ENCODE results near the gene PRCP. TPM values are rescaled to one million over a fixed set of nuclear protein-coding genes. Genes with fewer than 3 reads are reported as not detected.

The PRCP gene
- total RNA-seq, 1 experiment from 2014 or later = 57.0 TPM

- no peak overlapping the region for H3K4me3 ChIP-seq (ENCODE audit: low read depth in 2 of 2, low read length in 2 of 2)
- H3K27ac ChIP-seq (ENCODE audit: low read length) = no peak overlapping the region
- H3K9me3 ChIP-seq (ENCODE audit: control insufficient read depth, insufficient read depth, low read depth, low read length) = no peaks in the 10 kb centered on the region
- ChIA-PET CTCF (interaction anchor here (0.6 to 0.7 kb wide), 2 partner anchors 23 to 99 kb away, joined by 3 to 5 read pairs; no protein-coding TSS in a partner anchor), POLR2A (no interaction called here)
- TF ChIP-seq TCF7L2 (IDR thresholded peaks at IDR 0.05; ENCODE audit: low read depth, low read length) (no peak), SIN3A (IDR thresholded peaks at IDR 0.05; ENCODE audit: borderline replicate concordance, insufficient read depth, low read depth, low read length) (no peak), REST (IDR thresholded peaks at IDR 0.05; ENCODE audit: insufficient read depth in 1 of 2, low read depth in 2 of 2, low read length in 1 of 2) (no peak), CTCF (IDR thresholded peaks at IDR 0.05) (no peak), POLR2AphosphoS5 (IDR thresholded peaks at IDR 0.05; ENCODE audit: low read depth, low read length) (no peak)
- no peaks in the 10 kb centered on the region for H3K27me3 ChIP-seq (ENCODE audit: control insufficient read depth, insufficient read depth, low read length)
- no peak for ATAC-seq
- H3K4me1 ChIP-seq (ENCODE audit: control insufficient read depth, insufficient read depth, low read length) = peaks cover 21% of the 10 kb centered on the region
- BruUV-seq (replicated peaks) = no TSS peak
- DNase-seq (ENCODE audit: low read depth, low spot score) = no peak
- in situ Hi-C loops (cut with HindIII; ENCODE audit: low pct_unique_long_range_greater_than_20kb, low sequenced_read_pairs) = no loop called here
- no peaks in the 10 kb centered on the region for H3K36me3 ChIP-seq (ENCODE audit: control insufficient read depth, insufficient read depth, low read length)
- intact Hi-C loops (cut with micrococcal nuclease; ENCODE audit: unreplicated experiment) = loop anchor here (5.0 kb wide), 1 partner anchor 951 kb away; no protein-coding TSS in a partner anchor
Observed at GRCh38 chr11:82865841-82866240, 34.4 kb downstream of the PRCP start.

GRCh38 chr11:82864268-82864667, 36.0 kb downstream of the PRCP start:
- Histone ChIP-seq H3K27me3 (ENCODE audit: control insufficient read depth, insufficient read depth, low read length) (no peaks in the 10 kb centered on the region), H3K4me1 (ENCODE audit: control insufficient read depth, insufficient read depth, low read length) (peaks cover 31% of the 10 kb centered on the region), H3K4me3 (ENCODE audit: low read depth in 2 of 2, low read length in 2 of 2) (no peak overlapping the region), H3K36me3 (ENCODE audit: control insufficient read depth, insufficient read depth, low read length) (no peaks in the 10 kb centered on the region), H3K9me3 (ENCODE audit: control insufficient read depth, insufficient read depth, low read depth, low read length) (no peaks in the 10 kb centered on the region), H3K27ac (ENCODE audit: low read length) (peak overlapping the region; percentile 24; the same call in 1 of the 2 replicates)
- peak; percentile 85 for ATAC-seq
- intact Hi-C loops (cut with micrococcal nuclease; ENCODE audit: unreplicated experiment) = loop anchor here (1.0 kb wide), 1 partner anchor 146 kb away; no protein-coding TSS in a partner anchor
- peak; percentile 82 for TF ChIP-seq CTCF (IDR thresholded peaks at IDR 0.05)
- no peak for TF ChIP-seq REST (IDR thresholded peaks at IDR 0.05; ENCODE audit: insufficient read depth in 1 of 2, low read depth in 2 of 2, low read length in 1 of 2)
- in situ Hi-C loops (cut with HindIII; ENCODE audit: low pct_unique_long_range_greater_than_20kb, low sequenced_read_pairs) = no loop called here
- no TSS peak for BruUV-seq (replicated peaks)
- no peak for DNase-seq (ENCODE audit: low read depth, low spot score)
- ChIA-PET POLR2A (no interaction called here), CTCF (no interaction called here)
